Neural cell (in vitro differentiated cells): Measurements from ENCODE around the gene APRT.
A peak's percentile ranks its signal among the peaks of the same experiment; 100 is the strongest.

ENCODE experiments used
- EP300 ChIP-seq: fragments of 450-650 bp; conservative IDR thresholded peaks from 2 replicates; pipeline ENCODE4 v1.6.1; 2014; ENCODE audit warnings: antibody characterized with exemption, mild to moderate bottlenecking, moderate library complexity; ENCODE audit not compliant: poor library complexity, severe bottlenecking
- EZH2 ChIP-seq: fragments of 200-600, 300-800 bp; shearing (Covaris generic), sonication (generic); IDR thresholded peaks from 2 replicates; pipeline ENCODE4 v1.6.1; 2014; ENCODE audit warnings: antibody characterized with exemption, low read length, borderline replicate concordance, mild to moderate bottlenecking; ENCODE audit not compliant: insufficient read depth, poor library complexity, severe bottlenecking
- MXI1 ChIP-seq: fragments of 450-650 bp; conservative IDR thresholded peaks from 2 replicates; pipeline ENCODE4 v1.6.1; 2014; ENCODE audit warnings: antibody characterized with exemption, mild to moderate bottlenecking; ENCODE audit not compliant: poor library complexity, severe bottlenecking
- POLR2AphosphoS5 ChIP-seq: IDR thresholded peaks from 2 replicates; pipeline ENCODE4 v1.6.1; 2012
- RAD21 ChIP-seq: fragments of 450-650 bp; conservative IDR thresholded peaks from 2 replicates; pipeline ENCODE4 v1.6.1; 2014; ENCODE audit warnings: antibody characterized with exemption, mild to moderate bottlenecking, moderate library complexity
- TF ChIP-seq, protein P1 (sequence below): fragments of 450-650 bp; IDR thresholded peaks from 2 replicates; pipeline ENCODE4 v1.5.1; 2014; ENCODE audit warnings: antibody characterized with exemption, mild to moderate bottlenecking, moderate library complexity; ENCODE audit not compliant: poor library complexity, severe bottlenecking

- TF ChIP-seq, protein P1, sequence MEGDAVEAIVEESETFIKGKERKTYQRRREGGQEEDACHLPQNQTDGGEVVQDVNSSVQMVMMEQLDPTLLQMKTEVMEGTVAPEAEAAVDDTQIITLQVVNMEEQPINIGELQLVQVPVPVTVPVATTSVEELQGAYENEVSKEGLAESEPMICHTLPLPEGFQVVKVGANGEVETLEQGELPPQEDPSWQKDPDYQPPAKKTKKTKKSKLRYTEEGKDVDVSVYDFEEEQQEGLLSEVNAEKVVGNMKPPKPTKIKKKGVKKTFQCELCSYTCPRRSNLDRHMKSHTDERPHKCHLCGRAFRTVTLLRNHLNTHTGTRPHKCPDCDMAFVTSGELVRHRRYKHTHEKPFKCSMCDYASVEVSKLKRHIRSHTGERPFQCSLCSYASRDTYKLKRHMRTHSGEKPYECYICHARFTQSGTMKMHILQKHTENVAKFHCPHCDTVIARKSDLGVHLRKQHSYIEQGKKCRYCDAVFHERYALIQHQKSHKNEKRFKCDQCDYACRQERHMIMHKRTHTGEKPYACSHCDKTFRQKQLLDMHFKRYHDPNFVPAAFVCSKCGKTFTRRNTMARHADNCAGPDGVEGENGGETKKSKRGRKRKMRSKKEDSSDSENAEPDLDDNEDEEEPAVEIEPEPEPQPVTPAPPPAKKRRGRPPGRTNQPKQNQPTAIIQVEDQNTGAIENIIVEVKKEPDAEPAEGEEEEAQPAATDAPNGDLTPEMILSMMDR: no peak
- TF ChIP-seq POLR2AphosphoS5: no peak
- no peak for TF ChIP-seq EZH2
- TF ChIP-seq RAD21: peak; percentile 2
- no peak for TF ChIP-seq MXI1
- TF ChIP-seq EP300: no peak
These were observed 963 bp upstream of the APRT start for GRCh38 chr16:88812513-88813268.
